Keratinocyte (primary cell): ENCODE measurements around the gene LRBA.

ENCODE experiments used
- EZH2 ChIP-seq: IDR thresholded peaks from one replicate; pipeline ENCODE4 v1.6.1; 2012; ENCODE audit warnings: inconsistent platforms, mild to moderate bottlenecking, low read length, moderate library complexity
- TF ChIP-seq, protein P1 (sequence below), 3 experiments: IDR thresholded peaks in 1 of 3; conservative IDR thresholded peaks in 1 of 3; optimal IDR thresholded peaks in 1 of 3; 2 replicates in 2 of 3; 3 replicates in 1 of 3; pipeline versions ENCODE3 to v1.5.1; 2011; ENCODE audit warnings: low read length in 3 of 3, mild to moderate bottlenecking in 3 of 3, moderate library complexity in 2 of 3, control low read depth in 1 of 3, inconsistent platforms in 1 of 3; ENCODE audit not compliant: insufficient read depth in 2 of 3; ENCODE audit errors: extremely low read depth in 1 of 3

GRCh38 chr4:151031831-151032605 lies 16.9 kb upstream of the LRBA start:
- TF ChIP-seq, protein P1, sequence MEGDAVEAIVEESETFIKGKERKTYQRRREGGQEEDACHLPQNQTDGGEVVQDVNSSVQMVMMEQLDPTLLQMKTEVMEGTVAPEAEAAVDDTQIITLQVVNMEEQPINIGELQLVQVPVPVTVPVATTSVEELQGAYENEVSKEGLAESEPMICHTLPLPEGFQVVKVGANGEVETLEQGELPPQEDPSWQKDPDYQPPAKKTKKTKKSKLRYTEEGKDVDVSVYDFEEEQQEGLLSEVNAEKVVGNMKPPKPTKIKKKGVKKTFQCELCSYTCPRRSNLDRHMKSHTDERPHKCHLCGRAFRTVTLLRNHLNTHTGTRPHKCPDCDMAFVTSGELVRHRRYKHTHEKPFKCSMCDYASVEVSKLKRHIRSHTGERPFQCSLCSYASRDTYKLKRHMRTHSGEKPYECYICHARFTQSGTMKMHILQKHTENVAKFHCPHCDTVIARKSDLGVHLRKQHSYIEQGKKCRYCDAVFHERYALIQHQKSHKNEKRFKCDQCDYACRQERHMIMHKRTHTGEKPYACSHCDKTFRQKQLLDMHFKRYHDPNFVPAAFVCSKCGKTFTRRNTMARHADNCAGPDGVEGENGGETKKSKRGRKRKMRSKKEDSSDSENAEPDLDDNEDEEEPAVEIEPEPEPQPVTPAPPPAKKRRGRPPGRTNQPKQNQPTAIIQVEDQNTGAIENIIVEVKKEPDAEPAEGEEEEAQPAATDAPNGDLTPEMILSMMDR (optimal IDR thresholded peaks at IDR 0.05 in 1 of 3, IDR thresholded peaks at IDR 0.05 in 1 of 3, conservative IDR thresholded peaks at IDR 0.05 in 1 of 3; ENCODE audit: extremely low read depth in 1 of 3, insufficient read depth in 2 of 3, low read length in 3 of 3) = no peak
- no peak for TF ChIP-seq EZH2
